ENCODE data around the gene SERTAD3. TPM values are rescaled to one million over a fixed set of nuclear protein-coding genes. Genes with fewer than 3 reads are reported as not detected.

The SERTAD3 gene
- total RNA-seq, 2 donors from 2014 or later = 47.7 to 62.6 TPM

DNA sequence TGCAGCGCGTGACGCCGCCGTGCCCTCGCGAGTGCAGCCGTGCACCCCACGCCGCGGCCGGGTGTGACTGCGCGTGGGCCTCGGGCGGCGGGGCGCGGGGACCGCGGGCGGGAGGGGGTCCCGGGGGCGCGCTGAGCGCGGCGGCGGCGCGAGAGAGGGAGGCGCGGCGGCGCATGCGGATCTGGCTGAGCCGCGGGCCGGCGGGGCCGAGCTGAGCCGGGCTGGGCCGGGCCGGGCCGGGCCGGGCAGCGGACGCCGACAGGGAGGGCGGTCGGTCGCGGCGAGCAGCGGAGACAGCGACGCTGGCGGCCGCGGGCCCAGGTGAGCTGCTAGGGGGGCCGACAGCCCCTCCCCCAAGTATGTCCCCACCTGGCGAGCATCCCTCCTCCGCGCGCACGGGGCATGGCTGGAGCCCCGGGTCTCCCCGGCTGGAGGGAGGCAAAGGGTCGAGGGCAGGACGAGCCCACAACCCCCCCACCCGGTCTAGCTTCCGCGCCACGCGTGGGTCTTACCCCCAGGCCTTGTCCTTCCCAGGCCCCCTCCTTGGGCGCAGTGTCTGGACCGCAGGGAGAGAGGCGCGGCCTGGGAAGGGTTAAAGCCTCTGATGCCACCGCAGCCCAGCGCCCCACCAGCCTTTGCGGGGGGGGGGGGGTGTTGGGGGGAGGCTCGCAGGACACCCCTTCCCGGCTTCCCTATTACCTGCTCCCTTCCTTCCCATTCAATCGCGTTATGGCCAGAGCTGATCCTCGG, 23.0 kb upstream of the SERTAD3 start, which contains the start of gene SPTBN4:
TSS of gene SPTBN4 (plus strand) at position 17 of the 750 bp plus-strand sequence. CDS start 5,621 bp downstream, outside the sequence.
- peaks cover 6% of the 10 kb centered on the region for H3K4me1 Mint-ChIP-seq
- no peak within 1 kb of the TSS for H3K27ac Mint-ChIP-seq
- no peaks in the 10 kb centered on the region for H3K36me3 Mint-ChIP-seq (ENCODE audit: low read depth)
- no peaks in the 10 kb centered on the region for H3K4me1 ChIP-seq (ENCODE audit: control insufficient read depth, insufficient read depth, low read length)
- peak within 1 kb of the TSS; percentile 89 for H3K4me3 ChIP-seq (ENCODE audit: low read length)
- H3K36me3 ChIP-seq (ENCODE audit: control insufficient read depth, insufficient read depth, low read length) = no peaks in the 10 kb centered on the region
- no peak within 1 kb of the TSS for H3K27ac ChIP-seq (ENCODE audit: low read depth, low read length)
- WGBS, 2 experiments (ENCODE audit: insufficient coverage in 1 of 2, insufficient read length in 1 of 2) = 8% methylated on average over 2 to 81 of the region's 87 CpGs
- DNase-seq = peak; percentile 56
- peak within 1 kb of the TSS; percentile 78 for H3K4me3 Mint-ChIP-seq
- no peaks in the 10 kb centered on the region for H3K9me3 ChIP-seq (ENCODE audit: control insufficient read depth, low read length)
- H3K9me3 Mint-ChIP-seq = no peaks in the 10 kb centered on the region
- H3K27me3 Mint-ChIP-seq (ENCODE audit: insufficient read depth) = peaks cover 34% of the 10 kb centered on the region
- H3K27me3 ChIP-seq (ENCODE audit: control insufficient read depth, insufficient read depth, low read length, poor library complexity, severe bottlenecking) = peaks cover 37% of the 10 kb centered on the region
- no peak for TF ChIP-seq CTCF (conservative IDR thresholded peaks at IDR 0.05)
- H3K9ac ChIP-seq (ENCODE audit: extremely low read depth, low read length, poor library complexity, severe bottlenecking) = no peak within 1 kb of the TSS

- Mint-ChIP-seq H3K4me3 (peak overlapping the region; percentile 78), H3K27me3 (ENCODE audit: insufficient read depth) (peaks cover 34% of the 10 kb centered on the region), H3K27ac (no peak overlapping the region), H3K4me1 (peaks cover 6% of the 10 kb centered on the region), H3K9me3 (no peaks in the 10 kb centered on the region), H3K36me3 (ENCODE audit: low read depth) (no peaks in the 10 kb centered on the region)
- H3K4me1 ChIP-seq (ENCODE audit: control insufficient read depth, insufficient read depth, low read length) = no peaks in the 10 kb centered on the region
- peak overlapping the region; percentile 89 for H3K4me3 ChIP-seq (ENCODE audit: low read length)
- no peak overlapping the region for H3K9ac ChIP-seq (ENCODE audit: extremely low read depth, low read length, poor library complexity, severe bottlenecking)
- WGBS, 2 experiments (ENCODE audit: insufficient coverage in 1 of 2, insufficient read length in 1 of 2) = 42 to 50% methylated on average over 31 to 48 of the region's 48 CpGs
- TF ChIP-seq CTCF (conservative IDR thresholded peaks at IDR 0.05) = no peak
- H3K36me3 ChIP-seq (ENCODE audit: control insufficient read depth, insufficient read depth, low read length) = no peaks in the 10 kb centered on the region
- DNase-seq = peak; percentile 58
- H3K27me3 ChIP-seq (ENCODE audit: control insufficient read depth, insufficient read depth, low read length, poor library complexity, severe bottlenecking) = peaks cover 37% of the 10 kb centered on the region
- H3K9me3 ChIP-seq (ENCODE audit: control insufficient read depth, low read length) = no peaks in the 10 kb centered on the region
- no peak overlapping the region for H3K27ac ChIP-seq (ENCODE audit: low read depth, low read length)
These were observed 22.3 kb upstream of the SERTAD3 start for GRCh38 chr19:40466219-40466984.

GRCh38 chr19:40465557-40466218, 21.6 kb upstream of the SERTAD3 start, which contains the start of gene BLVRB:
Gene BLVRB, minus strand, starts transcription at chr19:40465745. Its CDS starts 57 bp downstream, at chr19:40465688.
- TF ChIP-seq CTCF (conservative IDR thresholded peaks at IDR 0.05) = no peak
- H3K27ac Mint-ChIP-seq = peak within 1 kb of the TSS; percentile 82
- H3K36me3 Mint-ChIP-seq (ENCODE audit: low read depth) = no peaks in the 10 kb centered on the region
- H3K4me3 Mint-ChIP-seq = peak within 1 kb of the TSS; percentile 78
- H3K9me3 Mint-ChIP-seq = no peaks in the 10 kb centered on the region
- Histone ChIP-seq H3K36me3 (ENCODE audit: control insufficient read depth, insufficient read depth, low read length) (no peaks in the 10 kb centered on the region), H3K9me3 (ENCODE audit: control insufficient read depth, low read length) (no peaks in the 10 kb centered on the region), H3K9ac (ENCODE audit: extremely low read depth, low read length, poor library complexity, severe bottlenecking) (peak within 1 kb of the TSS; percentile 72), H3K4me3 (ENCODE audit: low read length) (peak within 1 kb of the TSS; percentile 89), H3K4me1 (ENCODE audit: control insufficient read depth, insufficient read depth, low read length) (no peaks in the 10 kb centered on the region), H3K27me3 (ENCODE audit: control insufficient read depth, insufficient read depth, low read length, poor library complexity, severe bottlenecking) (peaks cover 37% of the 10 kb centered on the region), H3K27ac (ENCODE audit: low read depth, low read length) (no peak within 1 kb of the TSS)
- WGBS, 2 experiments (ENCODE audit: insufficient coverage in 1 of 2, insufficient read length in 1 of 2) = 0% methylated on average over 11 to 54 of the region's 54 CpGs
- peaks cover 6% of the 10 kb centered on the region for H3K4me1 Mint-ChIP-seq
- peak; percentile 100 for DNase-seq
- H3K27me3 Mint-ChIP-seq (ENCODE audit: insufficient read depth) = peaks cover 34% of the 10 kb centered on the region
